ENCODE results near the gene C1R.

The C1R gene

DNA sequence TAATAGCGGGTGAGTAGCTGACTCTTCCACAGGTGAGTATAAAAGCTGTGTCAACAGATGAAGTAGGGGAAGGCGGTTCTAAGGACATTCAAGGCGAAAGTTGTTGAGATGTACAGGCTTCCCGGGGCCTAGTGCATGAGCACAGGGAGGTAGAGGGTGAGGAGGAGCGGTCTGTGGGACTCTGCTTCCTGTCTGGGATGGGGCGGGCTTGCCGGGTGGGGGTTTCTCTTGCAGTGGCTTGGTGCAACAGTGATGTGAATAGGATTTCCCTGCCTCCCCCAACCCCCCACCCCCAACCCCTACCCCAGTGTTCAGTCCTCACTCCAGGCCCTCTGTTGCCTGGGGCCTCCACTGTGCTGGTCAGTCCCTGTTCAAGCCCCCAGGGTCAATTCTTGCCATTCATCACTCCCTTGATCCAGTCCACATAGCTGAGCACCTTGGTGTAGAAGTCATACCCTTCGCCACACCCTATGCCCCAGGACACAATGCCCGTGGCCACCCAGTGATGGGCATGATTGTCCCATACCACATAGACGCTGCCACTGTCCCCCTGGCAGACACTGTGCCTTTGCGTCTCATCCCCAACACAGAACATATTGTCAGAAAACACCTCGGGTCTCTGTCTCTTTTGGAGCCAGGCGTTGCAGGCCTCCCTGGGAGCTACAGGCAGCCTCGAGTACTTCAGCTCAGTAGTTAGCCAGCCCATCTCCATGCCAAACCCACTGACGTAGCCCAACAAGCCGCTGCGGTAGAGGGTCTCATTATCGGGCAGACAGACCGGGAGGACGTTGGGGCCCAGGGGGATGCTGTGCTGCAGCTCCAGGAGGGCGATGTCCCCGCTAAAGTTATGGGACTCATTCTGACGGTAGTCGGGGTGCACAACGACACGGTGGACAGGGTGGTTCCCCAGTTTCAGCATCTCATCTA is 4.0 kb upstream of the C1R start:
- DNase-seq: no peak

DNA sequence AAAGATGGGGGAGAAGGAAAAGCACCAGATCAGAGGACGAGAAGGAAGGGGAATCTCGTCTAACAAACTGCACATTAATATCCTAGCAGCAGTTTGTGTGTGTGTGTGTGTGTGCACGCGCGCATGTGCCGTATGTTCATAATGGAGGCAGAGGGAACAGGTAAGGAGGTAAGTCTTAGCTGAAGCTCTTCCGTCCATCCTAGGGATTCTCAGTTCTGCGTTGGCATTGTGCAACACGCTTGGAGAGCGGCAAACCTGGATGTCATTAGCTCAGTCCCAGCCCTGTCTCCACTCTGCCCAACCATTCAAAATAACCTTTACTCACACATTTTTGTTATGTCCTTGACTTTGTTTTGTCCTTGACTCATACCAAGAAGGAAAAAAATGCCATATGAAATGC is 1.6 kb upstream of the C1R start:
- no peak for DNase-seq

DNA sequence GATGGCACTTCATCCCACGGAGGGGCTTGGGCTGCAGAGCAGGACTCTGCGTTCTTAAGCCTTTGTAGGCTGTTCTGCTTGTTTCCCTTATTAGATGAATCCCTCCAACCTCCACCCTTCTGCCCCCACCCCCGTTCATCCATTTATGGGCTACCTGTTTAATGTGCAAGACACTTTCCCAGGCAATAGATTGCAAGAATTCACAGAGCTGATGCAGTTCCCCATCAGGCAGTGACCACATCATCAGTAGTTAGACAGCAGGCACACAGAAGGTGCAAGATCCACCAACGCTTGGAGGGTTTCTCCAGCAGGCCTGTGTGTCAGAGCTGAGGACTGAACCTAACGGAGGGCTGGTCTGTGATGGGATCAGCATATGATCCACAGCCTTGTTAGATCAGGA is 1.2 kb upstream of the C1R start:
- DNase-seq: no peak

DNA sequence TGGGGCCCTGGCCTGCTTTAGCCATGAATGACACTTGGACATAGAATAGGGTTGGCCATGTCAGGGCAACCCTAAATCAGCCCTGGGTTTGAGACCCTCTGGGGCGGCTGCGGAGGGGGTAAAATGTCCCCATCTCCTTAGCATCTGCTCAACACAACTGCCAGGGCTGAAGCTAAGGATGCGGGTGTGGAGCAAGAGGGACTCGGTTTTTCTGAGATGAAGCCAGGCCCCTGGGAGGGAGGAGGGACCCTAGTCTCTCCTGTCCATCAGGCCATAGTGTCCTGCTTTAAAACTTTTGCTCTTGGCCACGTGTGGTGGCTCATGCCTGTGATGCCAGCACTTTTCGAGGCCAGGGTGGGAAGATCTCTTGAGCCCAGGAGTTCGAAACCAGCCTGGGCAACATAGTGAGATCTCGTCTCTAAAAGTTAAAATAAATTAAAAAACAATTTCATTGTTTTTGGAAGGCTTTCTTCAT is 778 bp upstream of the C1R start:
- no peak for DNase-seq

DNA sequence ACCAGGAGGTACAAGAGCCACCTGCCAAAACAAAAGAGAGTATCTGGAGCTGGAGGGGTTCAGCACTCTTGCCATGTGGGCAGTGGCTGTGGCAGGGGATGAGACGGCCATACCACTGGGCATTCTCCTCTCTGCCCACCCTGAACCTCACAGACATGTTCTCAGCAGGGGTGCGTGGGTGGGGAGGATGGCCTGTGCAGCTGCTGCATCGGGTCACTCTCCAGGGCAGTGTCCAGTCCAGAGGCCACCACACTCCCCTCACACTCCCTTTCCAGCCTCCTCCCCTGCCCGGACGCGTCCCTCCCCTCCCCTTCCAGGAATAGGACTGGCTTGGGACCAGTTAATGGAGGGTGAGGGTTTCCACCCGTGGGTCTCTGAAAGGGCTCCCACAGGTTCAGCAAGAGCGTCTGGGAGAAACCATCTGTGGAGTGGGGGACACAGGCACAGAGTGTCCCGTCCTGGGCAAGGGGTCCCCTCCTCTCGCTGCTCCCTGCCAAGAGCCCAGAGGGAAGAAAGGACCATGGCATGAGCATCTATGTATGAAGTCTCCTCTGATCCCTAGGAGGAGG is 501 bp downstream of the C1R start:
- DNase-seq: no peak

DNA sequence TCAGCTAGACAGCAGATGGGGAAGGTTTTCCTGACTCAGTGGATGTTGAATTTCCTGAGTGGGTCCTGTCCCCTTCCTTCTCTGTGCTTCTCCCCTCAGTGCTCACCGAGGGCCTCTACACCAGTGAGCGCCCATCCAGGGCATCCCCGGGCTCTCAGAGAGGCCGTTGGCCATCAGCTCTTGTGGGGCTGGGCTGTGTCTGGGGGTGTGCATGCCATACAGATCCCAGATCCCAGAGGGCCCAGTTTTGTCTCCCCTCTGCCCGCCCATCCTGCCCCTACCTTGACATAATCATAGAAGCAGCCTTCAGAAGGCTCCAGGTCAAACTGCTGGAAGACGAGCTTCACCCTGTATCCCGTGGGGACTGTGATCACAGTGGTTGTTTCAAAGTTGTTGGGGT is 1.1 kb downstream of the C1R start:
- DNase-seq: no peak

DNA sequence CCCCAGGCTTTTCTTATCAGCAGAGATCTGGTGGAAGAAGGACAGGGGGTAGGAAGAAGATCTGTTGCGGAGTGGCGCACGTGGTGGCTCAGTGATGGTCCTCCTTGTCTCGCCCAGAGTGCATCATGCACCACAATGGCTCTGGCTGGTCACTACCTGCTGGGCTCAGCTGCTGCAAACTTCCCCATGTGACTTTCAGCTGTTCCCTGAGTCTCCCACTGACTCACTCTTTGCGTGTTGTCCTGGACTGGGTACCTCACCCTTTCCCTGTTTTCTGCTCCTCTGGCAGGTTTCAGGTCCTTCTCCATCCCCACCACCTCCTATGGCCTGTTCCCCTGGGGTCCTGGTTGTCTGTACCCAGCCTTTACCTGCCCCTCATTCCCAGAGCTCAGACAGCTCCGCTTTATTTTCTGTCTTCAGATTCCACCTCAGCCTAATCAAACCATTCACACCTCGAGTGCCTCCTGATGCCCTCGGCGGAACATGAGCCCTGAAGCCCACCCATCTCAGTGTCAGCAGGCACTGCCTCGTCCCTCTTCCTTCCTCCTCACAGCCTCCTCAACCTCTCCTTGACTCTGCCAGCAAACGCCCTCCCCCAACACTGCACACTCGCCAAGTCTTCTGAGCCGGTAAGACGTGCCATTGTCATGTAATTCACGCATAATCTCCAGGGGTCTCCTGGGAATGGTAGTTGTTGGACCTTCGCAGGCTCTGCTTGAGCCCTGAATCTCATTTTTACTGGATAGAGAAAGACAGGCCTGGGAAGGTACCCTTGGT is 1.8 kb downstream of the C1R start:
- no peak for DNase-seq

DNA sequence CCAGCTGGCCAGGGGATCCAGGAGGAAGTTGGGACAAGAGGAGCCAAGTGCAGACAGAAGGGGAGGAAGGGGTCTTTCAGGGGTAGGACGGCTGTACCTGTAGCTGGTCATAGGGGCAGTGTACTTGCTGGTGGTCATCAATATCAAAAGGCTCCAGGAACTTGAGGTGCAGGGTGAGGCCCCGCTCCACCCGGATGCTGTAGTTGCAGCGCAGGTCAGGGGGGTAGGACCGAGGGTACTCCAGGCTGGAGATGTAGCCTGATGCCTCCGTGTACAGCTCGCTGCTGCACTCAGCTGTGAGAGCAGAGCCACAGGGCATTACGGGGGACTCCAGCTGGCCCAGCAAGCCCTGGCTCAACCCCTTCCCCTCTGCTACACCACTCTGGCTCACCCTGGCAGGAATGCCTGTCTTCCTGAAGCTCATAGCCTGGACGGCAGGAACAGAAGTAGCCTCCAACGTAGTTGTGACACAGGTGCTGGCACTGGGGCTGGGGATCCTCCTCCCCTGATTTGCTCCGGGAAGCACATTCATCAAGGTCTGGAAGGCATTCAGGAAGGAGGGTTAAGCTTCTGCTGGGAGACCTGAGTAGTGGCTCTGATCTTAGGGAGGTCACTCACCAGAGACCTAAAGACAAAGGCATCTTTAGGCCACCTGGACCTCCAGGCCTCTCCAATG is 2.9 kb downstream of the C1R start:
- no peak for DNase-seq

DNA sequence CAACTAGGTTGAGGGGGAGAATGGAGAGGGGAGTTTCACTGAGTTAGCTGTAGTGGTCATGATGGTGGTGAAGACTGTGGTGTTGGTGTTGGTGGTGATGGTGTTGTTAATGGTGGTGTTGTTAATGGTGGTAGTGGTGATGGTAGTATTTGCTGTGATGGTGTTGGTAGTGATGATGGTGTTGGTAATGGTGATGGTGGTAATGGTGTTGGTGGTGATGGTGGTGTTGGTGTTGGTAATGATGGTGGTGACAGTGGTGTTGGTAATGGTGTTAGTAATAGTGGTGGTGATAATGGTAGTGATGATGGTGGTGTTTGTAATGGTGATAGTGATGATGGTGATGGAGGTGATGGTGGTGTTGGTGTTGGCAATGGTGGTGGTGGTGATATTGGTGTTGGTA is 9.1 kb downstream of the C1R start:
- no peak for DNase-seq

DNA sequence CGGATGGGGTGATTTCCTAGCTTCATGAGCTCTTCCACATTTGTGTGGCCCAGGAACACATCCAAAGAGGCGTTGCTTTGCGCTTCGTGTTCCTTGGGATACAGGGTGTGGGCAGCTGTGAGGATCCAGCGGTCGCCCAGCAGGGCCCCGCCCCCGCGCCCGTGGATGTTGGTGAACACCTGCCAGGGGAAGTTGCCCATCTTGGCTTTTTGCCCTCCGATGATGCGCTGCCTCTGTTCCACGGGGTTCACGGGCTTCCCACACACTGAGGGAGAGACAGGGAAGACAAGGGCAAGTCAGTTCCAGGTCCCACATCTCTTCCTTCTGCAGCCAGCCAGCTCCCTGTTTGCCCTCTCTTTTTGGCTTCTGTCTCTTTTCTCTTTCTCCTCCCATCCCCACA is 11.2 kb downstream of the C1R start:
- no peak for DNase-seq

DNA sequence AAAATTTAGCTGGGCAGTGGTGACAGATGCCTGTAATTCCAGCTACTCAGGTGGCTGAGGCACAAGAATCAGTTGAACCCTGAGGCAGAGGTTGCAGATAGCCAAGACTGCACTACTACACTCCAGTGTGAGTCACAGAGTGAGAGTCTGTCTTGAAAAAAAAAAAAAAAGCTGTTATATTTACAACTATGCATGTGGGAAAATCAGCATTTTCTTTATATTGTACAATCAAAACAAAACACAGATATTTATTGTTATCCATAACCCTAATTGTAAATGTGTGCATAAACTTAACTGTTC is 12.5 kb downstream of the C1R start:
- DNase-seq: no peak

DNA sequence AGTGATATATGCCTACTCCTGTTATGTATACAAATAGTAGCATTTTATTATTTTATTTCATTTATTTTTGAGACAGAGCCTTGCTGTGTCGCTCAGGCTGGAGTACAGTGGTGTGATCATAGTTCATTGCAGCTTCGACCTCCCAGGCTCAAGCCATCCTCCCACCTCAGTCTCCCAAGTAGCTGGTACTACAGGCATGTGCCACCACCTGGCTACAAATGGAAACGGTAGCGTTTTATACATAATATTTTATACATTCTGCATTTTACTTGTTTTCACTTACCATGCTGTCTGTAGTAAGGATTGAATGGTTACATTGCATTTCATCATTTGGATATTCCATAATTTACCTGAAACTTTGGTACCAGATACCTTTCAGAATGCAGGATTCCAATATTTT is 14.1 kb downstream of the C1R start:
- no peak for DNase-seq

DNA sequence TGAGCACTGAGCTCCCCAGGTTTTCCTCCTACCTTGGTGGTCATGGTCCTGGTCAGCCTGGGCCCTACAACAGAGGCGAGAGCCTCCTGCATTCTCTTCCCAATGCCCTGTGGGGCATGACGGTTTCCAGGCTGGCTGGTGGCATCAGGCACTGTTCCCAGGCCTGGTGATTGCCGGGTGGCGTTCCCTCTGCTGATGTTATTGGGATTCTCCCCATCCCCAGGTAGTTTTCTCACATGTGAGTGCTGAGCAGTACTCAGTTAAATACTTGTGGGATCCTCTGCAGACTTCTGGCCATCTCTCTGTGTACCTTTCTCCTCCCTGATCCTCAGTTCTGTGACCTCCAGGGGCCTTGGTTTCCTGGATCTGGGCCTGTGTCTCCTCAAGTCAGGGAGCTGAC is 15.8 kb downstream of the C1R start:
- DNase-seq: no peak

DNA sequence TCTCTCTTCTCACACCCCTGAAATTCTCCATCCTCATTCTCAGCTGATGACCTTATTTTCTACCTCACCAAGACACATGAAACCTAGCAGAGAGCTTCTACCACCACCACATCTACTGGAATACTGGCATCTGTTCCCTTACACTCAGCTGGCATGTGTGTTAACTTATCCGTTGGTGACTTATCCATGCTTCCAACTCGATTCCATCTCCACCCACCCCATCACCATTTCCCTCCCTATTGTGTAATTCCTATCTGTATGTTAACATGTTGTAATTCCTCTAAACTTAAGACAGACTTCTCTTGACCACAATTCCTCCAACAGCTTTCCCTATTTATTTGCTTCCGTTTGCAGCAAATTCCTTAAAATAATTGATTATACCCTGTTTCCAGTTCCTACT is 16.3 kb downstream of the C1R start:
- DNase-seq: no peak

DNA sequence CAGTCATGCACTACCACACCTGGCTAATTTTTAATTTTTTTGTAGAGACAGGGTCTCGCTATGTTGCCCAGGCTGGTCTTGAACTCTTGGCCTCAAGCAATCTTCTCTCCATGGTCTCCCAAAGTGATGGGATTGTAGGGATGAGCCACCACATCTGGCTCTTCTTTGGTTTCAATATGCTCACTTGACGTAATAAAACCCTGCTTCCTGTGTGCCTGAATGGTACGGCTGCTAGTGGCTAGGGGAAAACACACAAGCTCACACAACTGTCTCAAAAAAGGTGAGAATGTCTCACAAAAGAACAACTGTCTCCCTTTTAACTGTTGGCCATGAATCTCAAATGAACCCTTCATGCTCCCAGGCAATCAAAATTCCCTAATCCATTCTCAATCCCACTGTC is 16.7 kb downstream of the C1R start:
- no peak for DNase-seq

DNA sequence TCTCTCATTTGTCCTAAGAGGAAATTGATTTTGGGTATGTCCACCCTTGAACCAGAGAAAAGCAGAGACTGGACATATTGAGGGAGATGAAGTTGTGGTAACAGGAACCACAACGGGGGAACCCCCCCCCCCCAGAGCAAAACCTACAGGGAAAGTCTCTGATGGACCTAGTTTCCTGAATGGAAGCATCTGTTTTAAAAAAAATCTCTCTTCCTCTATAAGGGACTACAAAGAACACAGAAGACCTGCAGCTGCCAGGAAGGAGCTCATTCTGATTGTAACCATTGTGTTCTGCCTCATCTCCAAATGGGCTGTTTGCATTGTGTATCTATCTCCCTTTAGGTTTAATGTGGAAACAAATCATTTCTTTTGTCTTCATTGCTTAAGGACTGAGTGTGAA is 18.3 kb downstream of the C1R start:
- no peak for DNase-seq

DNA sequence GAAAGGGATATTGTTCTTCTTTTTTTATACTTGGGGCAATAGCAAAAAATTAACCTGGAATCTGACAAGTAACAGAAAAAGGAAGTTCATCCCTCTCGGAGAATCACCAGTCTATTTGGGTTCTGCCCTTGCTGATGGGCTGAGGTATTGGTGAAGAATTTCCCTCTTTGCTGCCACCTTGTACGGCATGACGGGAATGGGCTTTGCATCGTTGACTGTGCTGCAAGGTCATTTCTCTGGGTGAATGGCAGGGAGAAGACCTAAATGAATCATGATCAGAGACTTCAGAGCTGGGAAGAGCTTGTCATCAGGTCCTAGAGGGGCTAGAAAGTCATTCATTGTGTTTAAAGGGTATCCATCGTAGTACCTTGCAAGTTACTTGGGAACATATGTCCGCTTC is 19.7 kb downstream of the C1R start:
- DNase-seq: no peak

DNA sequence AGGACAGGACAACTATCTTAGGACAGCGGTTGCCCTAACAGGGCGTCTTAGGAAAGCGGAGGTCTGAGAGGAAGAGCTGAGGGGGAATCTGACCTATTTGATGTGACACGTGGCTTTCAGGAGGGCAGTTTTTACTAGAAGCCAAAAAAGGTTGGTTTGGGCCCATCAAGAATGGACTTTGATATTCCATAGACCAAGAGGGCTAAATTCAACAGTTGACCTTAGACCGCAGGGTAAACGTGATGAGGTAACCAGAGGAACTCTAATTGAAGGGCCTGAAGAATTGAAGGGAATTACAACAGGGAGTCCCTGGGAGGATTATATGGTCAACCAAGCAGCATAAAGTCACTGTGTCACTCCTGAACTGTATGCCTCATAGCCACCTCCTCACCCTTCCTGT is 20.2 kb downstream of the C1R start:
- DNase-seq: no peak

DNA sequence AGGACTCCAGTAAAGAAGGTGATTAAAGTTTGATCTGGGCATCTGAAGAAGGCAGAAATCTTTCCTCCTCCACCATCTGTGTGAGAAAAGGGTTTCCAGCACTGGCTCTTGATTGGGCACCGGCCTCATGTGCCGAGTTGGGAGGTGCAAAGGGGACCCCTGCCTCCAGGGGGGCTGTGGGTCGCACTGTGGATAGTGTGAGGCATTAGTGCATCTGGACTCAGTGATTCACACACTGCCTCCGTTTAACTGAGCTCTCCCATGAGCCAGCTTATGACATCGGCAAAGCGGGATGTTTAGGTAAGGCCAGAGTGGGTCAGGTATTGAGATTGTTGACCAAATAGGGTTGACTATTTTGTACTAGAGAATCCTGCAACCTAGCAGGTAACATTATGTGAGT is 22.9 kb downstream of the C1R start:
- DNase-seq: no peak

DNA sequence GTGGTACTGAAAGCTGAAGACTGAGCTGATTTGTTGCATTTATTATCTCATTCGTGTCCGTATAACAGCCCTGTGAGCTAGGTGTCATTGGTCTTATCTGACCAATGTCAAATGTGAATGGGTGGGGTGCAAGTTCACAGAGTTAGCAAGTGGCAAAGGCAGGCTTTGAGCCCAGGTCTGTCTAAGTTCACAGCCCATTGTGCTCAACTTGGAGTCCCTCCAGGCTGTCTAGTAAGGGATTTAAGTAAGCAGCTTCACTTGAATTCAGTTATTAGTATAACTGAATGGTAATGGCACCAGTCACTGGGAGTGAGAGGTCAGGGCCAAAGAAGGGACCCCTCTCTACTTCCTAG is 23.3 kb downstream of the C1R start:
- DNase-seq: no peak

DNA sequence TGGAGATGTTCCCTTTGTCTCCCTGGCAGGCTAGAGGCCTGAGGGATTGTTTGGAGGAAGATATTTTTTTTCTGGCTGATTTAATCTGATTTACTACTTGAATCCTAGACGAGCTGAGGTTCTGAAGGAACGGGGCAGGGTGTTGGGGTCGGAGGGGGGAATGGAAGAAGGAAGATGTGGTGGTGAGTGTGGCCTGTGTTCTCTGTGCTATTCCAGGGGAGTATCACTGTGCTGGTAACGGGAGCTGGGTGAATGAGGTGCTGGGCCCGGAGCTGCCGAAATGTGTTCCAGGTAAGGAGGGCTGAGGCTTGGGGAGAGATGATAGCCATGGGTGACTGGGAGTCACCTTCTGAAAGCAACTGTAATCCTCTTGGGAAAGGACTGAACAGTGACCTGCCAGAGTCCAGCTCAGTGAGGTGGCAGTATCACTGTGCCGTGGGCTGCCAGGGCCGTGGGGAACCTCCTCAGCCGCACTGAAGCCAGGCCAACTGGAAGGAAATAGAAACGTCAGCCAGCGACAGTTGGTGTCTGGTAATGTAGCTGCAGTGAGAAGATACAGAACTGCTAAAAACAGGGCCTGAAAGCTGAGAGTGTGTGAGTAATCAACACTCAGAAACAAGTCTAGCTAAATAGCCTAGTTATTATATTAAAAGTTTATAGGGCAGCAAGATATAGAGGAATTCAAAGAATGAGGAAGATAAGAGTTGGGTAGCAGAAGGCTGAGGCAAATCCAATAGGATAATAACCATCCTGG is 23.8 kb downstream of the C1R start:
- no peak for DNase-seq

DNA sequence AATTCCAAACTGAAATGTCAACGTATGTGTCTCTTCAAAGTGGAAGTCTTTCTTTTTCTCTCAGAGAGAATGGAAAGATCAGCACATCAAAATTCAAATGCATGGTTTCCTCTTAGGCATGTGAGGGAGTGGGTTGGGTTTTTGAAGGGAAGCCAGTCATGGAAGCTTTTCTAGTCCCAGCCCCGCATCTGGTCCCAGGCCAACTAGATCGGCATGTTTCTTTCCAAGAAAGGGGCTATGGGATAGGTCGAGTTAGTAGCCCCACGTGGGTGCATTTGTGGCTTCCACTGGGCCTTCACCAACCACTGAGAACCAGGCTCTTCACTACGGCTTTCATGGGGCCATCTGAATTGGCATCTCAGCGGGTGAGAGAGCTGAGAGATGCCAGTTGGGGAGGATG is 25.1 kb downstream of the C1R start:
- DNase-seq: no peak

DNA sequence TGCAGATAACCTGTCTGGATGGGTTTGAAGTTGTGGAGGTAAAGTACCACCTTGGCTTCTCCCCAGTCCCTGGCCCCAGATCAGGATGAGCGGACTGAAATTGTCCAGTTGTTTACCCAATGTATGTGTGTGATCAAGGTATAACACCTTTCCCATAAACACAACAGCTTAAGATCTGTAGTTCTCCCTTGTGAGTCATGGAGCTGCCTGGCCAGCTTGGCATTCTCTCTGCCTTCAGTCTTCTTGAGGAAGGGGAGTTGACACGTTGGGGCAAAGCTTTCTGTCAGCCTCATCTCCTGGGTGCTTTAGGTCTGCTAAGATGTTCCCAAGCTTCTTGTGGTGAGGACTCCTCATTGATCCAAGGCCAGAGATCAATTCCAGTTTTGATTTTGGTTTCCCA is 25.6 kb downstream of the C1R start:
- DNase-seq: no peak
